Measurements from ENCODE around the gene PIK3CD.

DNA sequence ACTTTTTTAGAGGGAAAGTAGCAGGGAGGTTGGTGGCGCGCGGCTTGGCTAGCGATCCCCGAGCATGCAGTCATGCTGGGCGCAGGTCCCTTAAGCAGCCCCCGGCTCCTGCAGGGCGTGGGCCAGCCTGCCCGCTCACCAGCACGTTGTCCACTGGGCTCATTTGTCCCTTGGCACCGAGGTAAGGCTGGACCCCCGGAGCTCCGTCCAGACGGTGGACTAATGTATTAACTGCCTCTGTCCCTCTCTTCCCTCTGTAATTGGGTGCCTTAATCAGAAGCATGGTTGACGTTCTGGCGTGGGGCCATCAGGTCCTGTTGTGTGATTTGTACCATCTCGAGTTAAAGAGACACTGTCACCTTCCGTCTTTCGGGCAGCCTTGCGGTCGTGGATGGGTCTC lies 45.1 kb upstream of the PIK3CD start:
- TF ChIP-seq, protein P1, sequence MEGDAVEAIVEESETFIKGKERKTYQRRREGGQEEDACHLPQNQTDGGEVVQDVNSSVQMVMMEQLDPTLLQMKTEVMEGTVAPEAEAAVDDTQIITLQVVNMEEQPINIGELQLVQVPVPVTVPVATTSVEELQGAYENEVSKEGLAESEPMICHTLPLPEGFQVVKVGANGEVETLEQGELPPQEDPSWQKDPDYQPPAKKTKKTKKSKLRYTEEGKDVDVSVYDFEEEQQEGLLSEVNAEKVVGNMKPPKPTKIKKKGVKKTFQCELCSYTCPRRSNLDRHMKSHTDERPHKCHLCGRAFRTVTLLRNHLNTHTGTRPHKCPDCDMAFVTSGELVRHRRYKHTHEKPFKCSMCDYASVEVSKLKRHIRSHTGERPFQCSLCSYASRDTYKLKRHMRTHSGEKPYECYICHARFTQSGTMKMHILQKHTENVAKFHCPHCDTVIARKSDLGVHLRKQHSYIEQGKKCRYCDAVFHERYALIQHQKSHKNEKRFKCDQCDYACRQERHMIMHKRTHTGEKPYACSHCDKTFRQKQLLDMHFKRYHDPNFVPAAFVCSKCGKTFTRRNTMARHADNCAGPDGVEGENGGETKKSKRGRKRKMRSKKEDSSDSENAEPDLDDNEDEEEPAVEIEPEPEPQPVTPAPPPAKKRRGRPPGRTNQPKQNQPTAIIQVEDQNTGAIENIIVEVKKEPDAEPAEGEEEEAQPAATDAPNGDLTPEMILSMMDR (IDR thresholded peaks at IDR 0.05): no peak
- no peak for TF ChIP-seq POLR2A (IDR thresholded peaks at IDR 0.05)
